LNCaP clone FGC (cell line): ENCODE results near the gene A1CF.

Experiments
- DNase-seq: peaks from one replicate; pipeline ENCODE4 v3.0.0-alpha.2; 2011; ENCODE audit warnings: low read depth
- H3K4me3 ChIP-seq: 2 replicates; pipeline ENCODE4 v1.5.1; 2011; ENCODE audit warnings: mild to moderate bottlenecking, low read depth, low read length, control low read depth
- CTCF ChIP-seq: IDR thresholded peaks from 2 replicates; pipeline ENCODE4 v1.5.1; 2012; ENCODE audit warnings: mild to moderate bottlenecking; ENCODE audit not compliant: control insufficient read depth, insufficient read depth; ENCODE audit errors: extremely low read depth

The A1CF gene

GRCh38 chr10:50851884-50852671 lies 33.3 kb downstream of the A1CF start:
- no peak overlapping the region for H3K4me3 ChIP-seq
- DNase-seq = no peak
- no peak for TF ChIP-seq CTCF

- no peak for TF ChIP-seq CTCF
- DNase-seq = no peak
- no peak overlapping the region for H3K4me3 ChIP-seq
Measured at GRCh38 chr10:50850578-50851230, 34.7 kb downstream of the A1CF start.

- H3K4me3 ChIP-seq = no peak overlapping the region
- no peak for TF ChIP-seq CTCF
- no peak for DNase-seq
Measured at GRCh38 chr10:50846753-50847152, 38.7 kb downstream of the A1CF start.

DNA sequence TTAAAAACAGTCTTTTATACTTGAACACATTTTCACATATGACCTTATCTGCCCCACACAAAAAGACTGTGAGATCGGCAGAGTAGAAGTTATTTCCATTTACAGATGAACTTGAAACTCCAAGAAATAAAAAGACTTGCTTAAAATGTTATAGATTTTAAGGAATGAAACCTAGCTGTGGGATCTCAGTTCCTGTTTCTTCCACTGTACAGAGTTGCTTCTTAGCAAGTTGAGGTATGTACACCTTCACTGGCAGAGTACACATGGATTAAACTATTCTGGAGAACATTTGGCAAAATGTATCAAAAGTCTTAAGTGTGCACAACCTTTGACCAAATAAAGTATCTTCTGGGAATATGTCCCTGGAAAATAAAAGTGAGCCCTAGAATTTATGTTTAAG lies 48.3 kb downstream of the A1CF start:
- DNase-seq = no peak
- no peak overlapping the region for H3K4me3 ChIP-seq
- TF ChIP-seq CTCF = no peak

GRCh38 chr10:50832171-50832751 lies 53.2 kb downstream of the A1CF start:
- TF ChIP-seq CTCF = no peak
- H3K4me3 ChIP-seq = no peak overlapping the region
- no peak for DNase-seq

GRCh38 chr10:50830066-50830465 lies 55.4 kb downstream of the A1CF start:
- no peak overlapping the region for H3K4me3 ChIP-seq
- TF ChIP-seq CTCF = no peak
- DNase-seq = no peak
